Loucy (cell line): ENCODE data around the gene POLR2F.

ENCODE experiments used
- EZH2phosphoT487 ChIP-seq: fragments of 200-600 bp; IDR thresholded peaks from 2 replicates; pipeline ENCODE4 v1.6.1; 2018; ENCODE audit warnings: antibody characterized with exemption, mild to moderate bottlenecking, moderate library complexity, borderline replicate concordance
- TF ChIP-seq, protein P1 (sequence below): fragments of 200-600 bp; sonication (generic); conservative IDR thresholded peaks from 2 replicates; pipeline ENCODE4 v1.5.1; 2014; ENCODE audit warnings: mild to moderate bottlenecking, antibody characterized with exemption, low read length

GRCh38 chr22:37957232-37957631, 3.7 kb downstream of the POLR2F start:
- TF ChIP-seq, protein P1, sequence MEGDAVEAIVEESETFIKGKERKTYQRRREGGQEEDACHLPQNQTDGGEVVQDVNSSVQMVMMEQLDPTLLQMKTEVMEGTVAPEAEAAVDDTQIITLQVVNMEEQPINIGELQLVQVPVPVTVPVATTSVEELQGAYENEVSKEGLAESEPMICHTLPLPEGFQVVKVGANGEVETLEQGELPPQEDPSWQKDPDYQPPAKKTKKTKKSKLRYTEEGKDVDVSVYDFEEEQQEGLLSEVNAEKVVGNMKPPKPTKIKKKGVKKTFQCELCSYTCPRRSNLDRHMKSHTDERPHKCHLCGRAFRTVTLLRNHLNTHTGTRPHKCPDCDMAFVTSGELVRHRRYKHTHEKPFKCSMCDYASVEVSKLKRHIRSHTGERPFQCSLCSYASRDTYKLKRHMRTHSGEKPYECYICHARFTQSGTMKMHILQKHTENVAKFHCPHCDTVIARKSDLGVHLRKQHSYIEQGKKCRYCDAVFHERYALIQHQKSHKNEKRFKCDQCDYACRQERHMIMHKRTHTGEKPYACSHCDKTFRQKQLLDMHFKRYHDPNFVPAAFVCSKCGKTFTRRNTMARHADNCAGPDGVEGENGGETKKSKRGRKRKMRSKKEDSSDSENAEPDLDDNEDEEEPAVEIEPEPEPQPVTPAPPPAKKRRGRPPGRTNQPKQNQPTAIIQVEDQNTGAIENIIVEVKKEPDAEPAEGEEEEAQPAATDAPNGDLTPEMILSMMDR = no peak
- no peak for TF ChIP-seq EZH2phosphoT487
